Measurements from ENCODE around the gene MDGA2. TPM values are rescaled to one million over a fixed set of nuclear protein-coding genes. Genes with fewer than 3 reads are reported as not detected.

Gene MDGA2
- total RNA-seq, 1 donor from 2014 or later, result 0.19 TPM

DNA sequence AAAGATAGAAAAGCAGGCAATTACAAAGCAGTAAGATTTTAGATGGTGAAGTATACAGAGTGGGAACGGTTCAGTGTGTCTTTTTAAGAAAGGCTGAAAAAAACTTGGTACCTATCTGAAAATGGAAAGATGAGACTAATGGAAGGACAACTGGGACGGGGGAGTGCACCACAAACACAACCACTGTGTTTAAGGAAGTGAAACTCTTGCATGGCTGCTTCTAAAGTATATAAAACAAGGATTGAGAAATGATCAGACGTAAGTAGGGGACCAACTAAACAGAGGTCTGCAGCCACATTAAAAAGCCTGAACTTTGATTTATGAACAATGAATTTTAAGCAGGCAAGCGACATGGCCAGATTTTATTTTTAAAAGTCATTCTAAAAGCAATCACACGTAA is 328.6 kb downstream of the MDGA2 start:
- Mint-ChIP-seq H3K4me1 (ENCODE audit: low read depth) (peaks cover 5% of the 10 kb centered on the region), H3K9me3 (ENCODE audit: low read depth) (no peaks in the 10 kb centered on the region), H3K27ac (no peak overlapping the region), H3K27me3 (peaks cover 5% of the 10 kb centered on the region), H3K4me3 (ENCODE audit: low read depth) (no peak overlapping the region), H3K36me3 (ENCODE audit: insufficient read depth) (no peaks in the 10 kb centered on the region)
- DNase-seq (ENCODE audit: low spot score, unreplicated experiment), result no peak
- TF ChIP-seq, protein P1, sequence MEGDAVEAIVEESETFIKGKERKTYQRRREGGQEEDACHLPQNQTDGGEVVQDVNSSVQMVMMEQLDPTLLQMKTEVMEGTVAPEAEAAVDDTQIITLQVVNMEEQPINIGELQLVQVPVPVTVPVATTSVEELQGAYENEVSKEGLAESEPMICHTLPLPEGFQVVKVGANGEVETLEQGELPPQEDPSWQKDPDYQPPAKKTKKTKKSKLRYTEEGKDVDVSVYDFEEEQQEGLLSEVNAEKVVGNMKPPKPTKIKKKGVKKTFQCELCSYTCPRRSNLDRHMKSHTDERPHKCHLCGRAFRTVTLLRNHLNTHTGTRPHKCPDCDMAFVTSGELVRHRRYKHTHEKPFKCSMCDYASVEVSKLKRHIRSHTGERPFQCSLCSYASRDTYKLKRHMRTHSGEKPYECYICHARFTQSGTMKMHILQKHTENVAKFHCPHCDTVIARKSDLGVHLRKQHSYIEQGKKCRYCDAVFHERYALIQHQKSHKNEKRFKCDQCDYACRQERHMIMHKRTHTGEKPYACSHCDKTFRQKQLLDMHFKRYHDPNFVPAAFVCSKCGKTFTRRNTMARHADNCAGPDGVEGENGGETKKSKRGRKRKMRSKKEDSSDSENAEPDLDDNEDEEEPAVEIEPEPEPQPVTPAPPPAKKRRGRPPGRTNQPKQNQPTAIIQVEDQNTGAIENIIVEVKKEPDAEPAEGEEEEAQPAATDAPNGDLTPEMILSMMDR (IDR thresholded peaks at IDR 0.05; ENCODE audit: unreplicated experiment), result no peak

GRCh38 chr14:47345016-47345415 is 330.4 kb downstream of the MDGA2 start:
- H3K27ac Mint-ChIP-seq, result no peak overlapping the region
- H3K27me3 Mint-ChIP-seq, result peaks cover 5% of the 10 kb centered on the region
- no peak for DNase-seq (ENCODE audit: low spot score, unreplicated experiment)
- no peaks in the 10 kb centered on the region for H3K9me3 Mint-ChIP-seq (ENCODE audit: low read depth)
- H3K4me3 Mint-ChIP-seq (ENCODE audit: low read depth), result no peak overlapping the region
- TF ChIP-seq, protein P1 (IDR thresholded peaks at IDR 0.05; ENCODE audit: unreplicated experiment), result no peak
- no peaks in the 10 kb centered on the region for H3K36me3 Mint-ChIP-seq (ENCODE audit: insufficient read depth)
- peaks cover 5% of the 10 kb centered on the region for H3K4me1 Mint-ChIP-seq (ENCODE audit: low read depth)

- peaks cover 3% of the 10 kb centered on the region for H3K4me1 Mint-ChIP-seq (ENCODE audit: low read depth)
- no peak overlapping the region for H3K4me3 Mint-ChIP-seq (ENCODE audit: low read depth)
- H3K36me3 Mint-ChIP-seq (ENCODE audit: insufficient read depth), result no peaks in the 10 kb centered on the region
Observed at GRCh38 chr14:47332939-47333338, 342.5 kb downstream of the MDGA2 start.

DNA sequence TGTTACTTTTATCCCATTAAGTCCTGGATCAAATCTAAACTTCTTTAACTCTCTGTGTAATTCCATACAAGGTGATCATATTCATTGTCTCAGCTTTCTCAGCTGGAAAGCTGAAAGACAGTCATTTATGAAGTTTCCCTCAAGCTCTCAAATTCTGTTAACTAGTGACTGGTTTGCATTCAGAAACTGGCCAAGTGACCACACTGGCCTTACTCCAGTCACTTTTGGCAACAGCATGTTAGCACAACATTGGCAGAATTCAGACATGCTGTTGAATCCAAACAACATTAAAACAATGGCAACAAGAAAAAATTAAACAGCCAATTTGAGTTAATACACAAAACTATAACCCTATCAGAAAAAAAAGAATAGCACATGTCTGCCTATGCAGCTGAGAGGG is 343.3 kb downstream of the MDGA2 start:
- Mint-ChIP-seq H3K4me3 (ENCODE audit: low read depth) (no peak overlapping the region), H3K27me3 (no peaks in the 10 kb centered on the region), H3K9me3 (ENCODE audit: low read depth) (no peaks in the 10 kb centered on the region), H3K27ac (no peak overlapping the region), H3K36me3 (ENCODE audit: insufficient read depth) (no peaks in the 10 kb centered on the region), H3K4me1 (ENCODE audit: low read depth) (no peaks in the 10 kb centered on the region)
- TF ChIP-seq, protein P1 (IDR thresholded peaks at IDR 0.05; ENCODE audit: unreplicated experiment), result no peak
- DNase-seq (ENCODE audit: low spot score, unreplicated experiment), result no peak

More at GRCh38 chr14:47332939-47333338, 342.5 kb downstream of the MDGA2 start:
- Mint-ChIP-seq H3K27me3 (no peaks in the 10 kb centered on the region), H3K9me3 (ENCODE audit: low read depth) (no peaks in the 10 kb centered on the region), H3K27ac (no peak overlapping the region)
- DNase-seq (ENCODE audit: low spot score, unreplicated experiment), result no peak
- TF ChIP-seq, protein P1 (IDR thresholded peaks at IDR 0.05; ENCODE audit: unreplicated experiment), result peak; percentile 42

- Mint-ChIP-seq H3K36me3 (ENCODE audit: insufficient read depth) (no peaks in the 10 kb centered on the region), H3K4me3 (ENCODE audit: low read depth) (no peak overlapping the region), H3K27me3 (no peaks in the 10 kb centered on the region), H3K9me3 (ENCODE audit: low read depth) (no peaks in the 10 kb centered on the region), H3K4me1 (ENCODE audit: low read depth) (peaks cover 7% of the 10 kb centered on the region), H3K27ac (no peak overlapping the region)
- DNase-seq (ENCODE audit: low spot score, unreplicated experiment), result no peak
- TF ChIP-seq, protein P1 (IDR thresholded peaks at IDR 0.05; ENCODE audit: unreplicated experiment), result no peak
Observed at GRCh38 chr14:47328376-47328775, 347.0 kb downstream of the MDGA2 start.

Data from progenitor cell of endocrine pancreas (in vitro differentiated cells).